Thoracic aorta (tissue), 2 donors: Measurements from ENCODE around the gene LZTFL1. TPM values are rescaled to one million over a fixed set of nuclear protein-coding genes. Genes with fewer than 3 reads are reported as not detected.

Experiments used
- ATAC-seq: fragments of 150-250 bp; one replicate; pipeline ENCODE4 v1.8.0; 2017; ENCODE audit warnings: low read depth; ENCODE audit not compliant: insufficient number of reproducible peaks, low FRiP score
- DNase-seq: peaks from one replicate; pipeline ENCODE4 v3.0.0-alpha.2; 2020; ENCODE audit warnings: low spot score
- H3K27ac ChIP-seq, 2 donors: fragments of 200-600 bp; sonication (generic); 1 replicate in 1 of 2; 2 replicates in 1 of 2; pipeline ENCODE4 v1.5.1; 2016; ENCODE audit warnings: mild to moderate bottlenecking in 2 of 2, moderate library complexity in 2 of 2
- H3K27me3 ChIP-seq: fragments of 200-600 bp; sonication (generic); replicated peaks from 2 replicates; pipeline ENCODE4 v1.6.0; 2016; ENCODE audit warnings: mild to moderate bottlenecking; ENCODE audit not compliant: insufficient read depth
- H3K36me3 ChIP-seq: fragments of 200-600 bp; sonication (generic); one replicate; pipeline ENCODE4 v1.5.1; 2016
- H3K4me1 ChIP-seq, 2 donors: fragments of 200-600 bp; sonication (generic); 1 replicate in 1 of 2; 2 replicates in 1 of 2; pipeline versions ENCODE4 v1.5.1 to v1.6.0; 2016; ENCODE audit warnings: low read depth in 2 of 2, mild to moderate bottlenecking in 1 of 2; ENCODE audit not compliant: control insufficient read depth in 1 of 2
- H3K4me3 ChIP-seq: fragments of 200-600 bp; sonication (generic); 2 replicates; pipeline ENCODE4 v1.5.1; 2016; ENCODE audit warnings: mild to moderate bottlenecking
- H3K9me3 ChIP-seq: fragments of 200-600 bp; sonication (generic); 2 replicates; pipeline ENCODE4 v1.5.1; 2016
- CTCF ChIP-seq: fragments of 200-600 bp; sonication (generic); IDR thresholded peaks from one replicate; pipeline ENCODE4 v1.5.1; 2019; ENCODE audit warnings: antibody characterized with exemption
- total RNA-seq, 2 donors: library from RNA; depleted of rRNA; stranded (reverse); fragments of >200 nt; gene quantifications; one replicate each; pipeline versions ENCODE4 v1.1.0 to v1.2.3, GENCODE V29; 2016

The LZTFL1 gene
- total RNA-seq, 2 donors from 2014 or later, result 22.7 to 30.9 TPM

GRCh38 chr3:45821127-45821526, 20.8 kb downstream of the LZTFL1 start:
- TF ChIP-seq CTCF, result no peak
- H3K36me3 ChIP-seq, result peaks cover 16% of the 10 kb centered on the region

DNA sequence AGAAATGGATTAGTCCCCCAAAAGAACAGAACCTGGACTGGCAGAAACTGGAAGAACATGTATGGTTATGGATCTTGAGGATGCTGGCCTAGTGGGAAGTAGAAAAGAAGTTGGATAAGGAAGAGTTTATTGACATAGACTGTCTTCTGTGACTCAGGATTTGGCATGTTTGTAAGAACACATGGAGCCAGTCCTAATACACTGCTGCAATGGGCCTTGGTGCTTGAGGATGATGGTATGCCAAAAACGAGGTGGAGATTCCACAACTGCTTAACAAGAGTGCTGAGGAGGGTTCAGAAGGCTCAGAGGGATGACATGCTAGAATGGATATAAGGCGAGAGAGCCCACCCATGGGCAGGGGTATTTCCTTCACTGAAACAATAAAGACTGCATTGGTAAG, 22.4 kb downstream of the LZTFL1 start:
- Histone ChIP-seq H3K4me1 (peaks cover 10 to 15% of the 10 kb centered on the region in 2 donors), H3K27me3 (no peaks in the 10 kb centered on the region), H3K4me3 (no peak overlapping the region), H3K9me3 (no peaks in the 10 kb centered on the region), H3K27ac (peak overlapping the region in 1 of 2 donors; percentile 38), H3K36me3 (peaks cover 8% of the 10 kb centered on the region)
- no peak for DNase-seq
- TF ChIP-seq CTCF, result no peak
- ATAC-seq, result no peak

More at GRCh38 chr3:45821127-45821526, 20.8 kb downstream of the LZTFL1 start:
- ATAC-seq, result no peak
- Histone ChIP-seq H3K27me3 (no peaks in the 10 kb centered on the region), H3K4me3 (no peak overlapping the region), H3K4me1 (peaks cover 10 to 15% of the 10 kb centered on the region in 2 donors), H3K9me3 (no peaks in the 10 kb centered on the region), H3K27ac (no peak overlapping the region)
- DNase-seq, result no peak

GRCh38 chr3:45817831-45818522, 23.9 kb downstream of the LZTFL1 start:
- H3K27me3 ChIP-seq, result no peaks in the 10 kb centered on the region
- peaks cover 10 to 15% of the 10 kb centered on the region in 2 donors for H3K4me1 ChIP-seq
- DNase-seq, result no peak
- peak overlapping the region in 1 of 2 donors; percentile 38 for H3K27ac ChIP-seq
- peak; percentile 69 for ATAC-seq
- no peak overlapping the region for H3K4me3 ChIP-seq
- no peak for TF ChIP-seq CTCF
- H3K36me3 ChIP-seq, result peaks cover 6% of the 10 kb centered on the region
- H3K9me3 ChIP-seq, result no peaks in the 10 kb centered on the region

GRCh38 chr3:45816544-45816943, 25.4 kb downstream of the LZTFL1 start:
- DNase-seq (no peak), ATAC-seq (no peak)
- H3K27ac ChIP-seq, result no peak overlapping the region
- no peaks in the 10 kb centered on the region for H3K27me3 ChIP-seq
- no peaks in the 10 kb centered on the region for H3K9me3 ChIP-seq
- H3K4me1 ChIP-seq, result peaks cover 10 to 15% of the 10 kb centered on the region in 2 donors
- no peak overlapping the region for H3K4me3 ChIP-seq
- TF ChIP-seq CTCF, result no peak
- peaks cover 6% of the 10 kb centered on the region for H3K36me3 ChIP-seq

GRCh38 chr3:45814322-45814721, 27.6 kb downstream of the LZTFL1 start:
- Histone ChIP-seq H3K4me3 (no peak overlapping the region), H3K4me1 (peaks cover 10 to 15% of the 10 kb centered on the region in 2 donors), H3K36me3 (no peaks in the 10 kb centered on the region), H3K9me3 (no peaks in the 10 kb centered on the region), H3K27ac (no peak overlapping the region), H3K27me3 (no peaks in the 10 kb centered on the region)
- no peak for DNase-seq
- no peak for TF ChIP-seq CTCF
- no peak for ATAC-seq
